ENCODE data around the gene BPIFA1. TPM values are rescaled to one million over a fixed set of nuclear protein-coding genes. Genes with fewer than 3 reads are reported as not detected.

Gene BPIFA1
- total and polyA plus RNA-seq, 2 experiments from 2014 or later = not detected

DNA sequence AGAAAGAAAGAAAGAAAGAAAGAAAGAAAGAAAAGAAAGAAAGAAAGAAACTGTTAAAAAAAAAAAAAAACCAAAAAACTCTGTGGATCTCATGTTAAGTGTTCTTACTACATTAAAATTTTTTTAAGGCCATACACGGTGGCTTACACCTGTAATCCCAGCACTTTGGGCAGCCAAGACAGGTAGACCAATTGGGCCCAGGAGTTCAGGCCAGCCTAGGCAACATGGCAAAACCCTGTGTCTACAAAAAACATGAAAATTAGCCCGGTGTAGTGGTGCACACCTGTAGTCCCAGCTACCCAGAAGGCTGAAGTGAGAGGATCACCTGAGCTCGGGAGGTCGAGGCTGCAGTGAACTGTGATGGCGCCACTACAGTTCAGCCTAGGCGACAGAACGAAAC lies 4.6 kb upstream of the BPIFA1 start (continued):
- TF ChIP-seq CTCF (conservative IDR thresholded peaks at IDR 0.05; ENCODE audit: low read depth in 2 of 2) (no peak), ETS1 (IDR thresholded peaks at IDR 0.05) (no peak), JUNB (IDR thresholded peaks at IDR 0.05; ENCODE audit: unreplicated experiment) (no peak), EZH2phosphoT487 (IDR thresholded peaks at IDR 0.05; ENCODE audit: unreplicated experiment) (no peak), STAT1 (IDR thresholded peaks at IDR 0.05; ENCODE audit: unreplicated experiment) (no peak), CREB1 (CRISPR knock-in tag; IDR thresholded peaks at IDR 0.05; ENCODE audit: low read depth) (no peak), NANOG (IDR thresholded peaks at IDR 0.05; ENCODE audit: borderline replicate concordance) (no peak), ZNF114 (CRISPR knock-in tag; IDR thresholded peaks at IDR 0.05) (no peak), REST (IDR thresholded peaks at IDR 0.05; ENCODE audit: unreplicated experiment) (no peak), EZH2 (IDR thresholded peaks at IDR 0.05; ENCODE audit: low read depth, unreplicated experiment) (no peak)

GRCh38 chr20:33232486-33233072 lies 3.2 kb upstream of the BPIFA1 start:
- Histone ChIP-seq H3K79me2 (replicated peaks; ENCODE audit: insufficient read depth) (no peaks in the 10 kb centered on the region), H2AFZ (no peak overlapping the region; the same call in 1 of the 2 replicates), H3K4me1 (ENCODE audit: insufficient read depth) (no peaks in the 10 kb centered on the region), H3K27me3 (ENCODE audit: insufficient read depth) (no peaks in the 10 kb centered on the region), H3K9me2 (ENCODE audit: insufficient read depth) (no peaks in the 10 kb centered on the region), H3K4me3 (no peak overlapping the region), H3K4me2 (no peak overlapping the region), H3K27ac (ENCODE audit: low read depth) (no peak overlapping the region), H4K20me1 (replicated peaks; ENCODE audit: insufficient read depth) (no peaks in the 10 kb centered on the region), H3K36me3 (ENCODE audit: insufficient read depth) (no peaks in the 10 kb centered on the region), H3F3A (replicated peaks; ENCODE audit: low read depth) (no peaks in the 10 kb centered on the region)
- no peak overlapping the region for H3K27ac Mint-ChIP-seq
- peaks cover 7% of the 10 kb centered on the region; the same call in 2 of the 3 replicates for H3K4me1 Mint-ChIP-seq
- ATAC-seq (0 out of 3 replicates have a peak, but pooled peaks have one; percentile 14), DNase-seq (ENCODE audit: low spot score) (no peak)
- no peaks in the 10 kb centered on the region; the same call in 2 of the 3 replicates for H3K36me3 Mint-ChIP-seq (ENCODE audit: low read depth)
- H3K27me3 Mint-ChIP-seq (ENCODE audit: insufficient read depth, low read depth, poor library complexity) = no peaks in the 10 kb centered on the region
- H3K9me3 Mint-ChIP-seq = no peaks in the 10 kb centered on the region
- H3K4me3 Mint-ChIP-seq = no peak overlapping the region
- no peak for TF ChIP-seq ZNF114 (CRISPR knock-in tag; IDR thresholded peaks at IDR 0.05)
- TF ChIP-seq ETS1 (IDR thresholded peaks at IDR 0.05) = no peak
- TF ChIP-seq NANOG (IDR thresholded peaks at IDR 0.05; ENCODE audit: borderline replicate concordance) = no peak
- no peak for TF ChIP-seq ZNF331 (CRISPR knock-in tag; IDR thresholded peaks at IDR 0.05; ENCODE audit: low read depth)
- no peak for TF ChIP-seq EZH2 (IDR thresholded peaks at IDR 0.05; ENCODE audit: low read depth, unreplicated experiment)
- no peak for TF ChIP-seq POLR2AphosphoS5 (IDR thresholded peaks at IDR 0.05; ENCODE audit: low read depth)

Measured in GM23338 (cell line).